IMR-90 (cell line): ENCODE measurements around the gene ARHGAP5. TPM values are rescaled to one million over a fixed set of nuclear protein-coding genes. Genes with fewer than 3 reads are reported as not detected.

Experiments used
- ATAC-seq: fragments of 200-7000 bp; cut with Tn5 transposase; 2 replicates; pipeline ENCODE4 v1.9.1; 2020; ENCODE audit warnings: low read depth, mild to moderate bottlenecking, moderate library complexity
- BruUV-seq: library from RNA; stranded (reverse); fragments of 400-500 nt; replicated peaks from 2 replicates; lab custom pipeline; 2021; lab: Mats Ljungman, UMichigan
- CTCF ChIA-PET: fragments of 300-600 bp; formaldehyde crosslinking; extraction: SDS; loops from one replicate; lab custom pipeline; 2021; ENCODE audit warnings: antibody characterized with exemption; lab: Yijun Ruan, JAX
- POLR2A ChIA-PET: fragments of 300-600 bp; sonication (Branson Sonifier 250); formaldehyde crosslinking; loops from one replicate; lab custom pipeline; 2022; ENCODE audit warnings: antibody characterized with exemption; ENCODE audit not compliant: unreplicated experiment; lab: Charles Lee
- DNase-seq: peaks from one replicate; pipeline ENCODE4 v3.0.0; 2013
- H2AFZ ChIP-seq: replicated peaks from 2 replicates; pipeline ENCODE3; 2013; ENCODE audit warnings: low read length, mild to moderate bottlenecking; ENCODE audit not compliant: poor library complexity
- H2AK5ac ChIP-seq: 2 replicates; pipeline ENCODE4 v1.6.1; 2013; ENCODE audit warnings: low read depth, low read length, inconsistent platforms
- H2AK9ac ChIP-seq: replicated peaks from 2 replicates; pipeline ENCODE3; 2013; ENCODE audit warnings: mild to moderate bottlenecking, low read depth, low read length, moderate library complexity; ENCODE audit not compliant: poor library complexity
- H2BK120ac ChIP-seq: 2 replicates; pipeline ENCODE4 v1.6.1; 2013; ENCODE audit warnings: low read depth, low read length, inconsistent platforms
- H2BK15ac ChIP-seq: 3 replicates; pipeline ENCODE4 v1.6.1; 2013; ENCODE audit warnings: low read depth, low read length, inconsistent platforms
- H2BK20ac ChIP-seq: 2 replicates; pipeline ENCODE4 v1.6.1; 2013; ENCODE audit warnings: low read depth, mild to moderate bottlenecking, inconsistent platforms, low read length, moderate library complexity
- H2BK5ac ChIP-seq: 2 replicates; pipeline ENCODE4 v1.6.1; 2013; ENCODE audit warnings: mild to moderate bottlenecking, low read depth, low read length, inconsistent platforms; ENCODE audit not compliant: poor library complexity, severe bottlenecking
- H3K14ac ChIP-seq: replicated peaks from 2 replicates; pipeline ENCODE4 v1.6.1; 2013; ENCODE audit warnings: low read depth, low read length, inconsistent platforms
- H3K18ac ChIP-seq: 2 replicates; pipeline ENCODE4 v1.6.1; 2013; ENCODE audit warnings: low read depth, low read length, control low read depth
- H3K23ac ChIP-seq: 2 replicates; pipeline ENCODE4 v1.6.1; 2013; ENCODE audit warnings: low read depth, low read length, inconsistent platforms
- H3K27ac ChIP-seq: 2 replicates; pipeline ENCODE4 v1.5.1; 2013; ENCODE audit warnings: mild to moderate bottlenecking, control low read depth, low read length; ENCODE audit not compliant: insufficient read depth
- H3K27me3 ChIP-seq: 2 replicates; pipeline ENCODE4 v1.6.1; 2013; ENCODE audit warnings: low read length; ENCODE audit not compliant: control insufficient read depth, insufficient read depth
- H3K36me3 ChIP-seq: 2 replicates; pipeline ENCODE4 v1.6.1; 2013; ENCODE audit warnings: low read length, mixed read lengths; ENCODE audit not compliant: control insufficient read depth, insufficient read depth
- H3K4ac ChIP-seq: 2 replicates; pipeline ENCODE4 v1.6.1; 2013; ENCODE audit warnings: low read depth, low read length, inconsistent platforms
- H3K4me1 ChIP-seq: 2 replicates; pipeline ENCODE4 v1.6.1; 2013; ENCODE audit warnings: low read length, mixed read lengths; ENCODE audit not compliant: control insufficient read depth, insufficient read depth
- H3K4me2 ChIP-seq: 2 replicates; pipeline ENCODE4 v1.6.1; 2013; ENCODE audit warnings: low read depth, mild to moderate bottlenecking, control low read depth, low read length, moderate library complexity
- H3K4me3 ChIP-seq: 2 replicates; pipeline ENCODE4 v1.5.1; 2013; ENCODE audit warnings: low read depth, mild to moderate bottlenecking, control low read depth, low read length, moderate library complexity; ENCODE audit not compliant: insufficient read depth
- H3K56ac ChIP-seq: 2 replicates; pipeline ENCODE4 v1.6.1; 2013; ENCODE audit warnings: low read length, inconsistent platforms; ENCODE audit not compliant: insufficient read depth; ENCODE audit errors: extremely low read depth
- H3K79me1 ChIP-seq, 2 experiments: 2 replicates each; pipeline ENCODE4 v1.6.1; 2013; ENCODE audit warnings: low read length in 2 of 2, inconsistent platforms in 1 of 2, low read depth in 1 of 2
- H3K9ac ChIP-seq: 2 replicates; pipeline ENCODE4 v1.6.1; 2013; ENCODE audit warnings: low read depth, low read length, control low read depth
- H3K9me1 ChIP-seq: 2 replicates; pipeline ENCODE4 v1.6.1; 2013; ENCODE audit warnings: low read length, inconsistent platforms; ENCODE audit not compliant: insufficient read depth
- H3K9me3 ChIP-seq: 2 replicates; pipeline ENCODE4 v1.6.1; 2013; ENCODE audit warnings: low read length; ENCODE audit not compliant: control insufficient read depth, insufficient read depth
- H4K20me1 ChIP-seq: 2 replicates; pipeline ENCODE4 v1.6.1; 2013; ENCODE audit warnings: low read length, inconsistent platforms; ENCODE audit not compliant: insufficient read depth
- H4K5ac ChIP-seq: 2 replicates; pipeline ENCODE4 v1.6.1; 2013; ENCODE audit warnings: mild to moderate bottlenecking, low read depth, low read length, control low read depth
- H4K8ac ChIP-seq, 2 experiments: 2 replicates each; pipeline ENCODE4 v1.6.1; 2013; ENCODE audit warnings: low read depth in 2 of 2, low read length in 2 of 2, control low read depth in 1 of 2, inconsistent platforms in 1 of 2
- H4K91ac ChIP-seq: 2 replicates; pipeline ENCODE4 v1.6.1; 2013; ENCODE audit warnings: low read depth, low read length, inconsistent platforms; ENCODE audit not compliant: insufficient read depth
- BHLHE40 ChIP-seq: fragments of 150-350 bp; IDR thresholded peaks from 2 replicates; pipeline ENCODE4 v1.6.1; 2016; ENCODE audit warnings: mild to moderate bottlenecking, low read depth, low read length
- FOS ChIP-seq: fragments of 150-350 bp; IDR thresholded peaks from 2 replicates; pipeline ENCODE4 v1.6.1; 2016; ENCODE audit warnings: low read depth, low read length
- MAFK ChIP-seq: IDR thresholded peaks from 2 replicates; pipeline ENCODE4 v1.6.1; 2012; ENCODE audit warnings: low read depth, low read length, improper control_type of control experiment
- MAZ ChIP-seq: IDR thresholded peaks from 2 replicates; pipeline ENCODE4 v1.6.1; 2012; ENCODE audit warnings: low read depth, mild to moderate bottlenecking, low read length, improper control_type of control experiment, moderate library complexity, borderline replicate concordance
- NFE2L2 ChIP-seq: fragments of 150-350 bp; IDR thresholded peaks from 2 replicates; pipeline ENCODE4 v1.6.1; 2016; ENCODE audit warnings: low read depth, mild to moderate bottlenecking, low read length
- RCOR1 ChIP-seq: IDR thresholded peaks from 2 replicates; pipeline ENCODE4 v1.6.1; 2012; ENCODE audit warnings: mild to moderate bottlenecking, low read length, improper control_type of control experiment; ENCODE audit not compliant: insufficient replicate concordance
- RFX5 ChIP-seq: IDR thresholded peaks from 2 replicates; pipeline ENCODE4 v1.8.0; 2012; ENCODE audit warnings: low read depth, mild to moderate bottlenecking, low read length, moderate library complexity
- SMC3 ChIP-seq: fragments of 150-350 bp; IDR thresholded peaks from 2 replicates; pipeline ENCODE4 v1.6.1; 2016; ENCODE audit warnings: low read depth, mild to moderate bottlenecking, antibody characterized with exemption, low read length, moderate library complexity
- WGBS, 2 experiments: methylation state at CpG; one replicate each; pipeline versions ENCODE4 v1.1.5 to v1.1.7; 2013; ENCODE audit warnings: missing lambda C conversion rate in 2 of 2; ENCODE audit not compliant: insufficient read length in 1 of 2; ENCODE audit errors: extremely low coverage in 2 of 2; 5-methylcytosine and 5-hydroxymethylcytosine counted together
- dilution Hi-C: fragments of 300-500 bp; cut with HindIII; formaldehyde crosslinking; loops from one replicate; pipeline ENCODE4 v1.14.3; 2018; ENCODE audit warnings: low sequenced_read_pairs; ENCODE audit not compliant: unreplicated experiment
- in situ Hi-C: fragments of 300-500 bp; cut with MboI; formaldehyde crosslinking; loops from 3 replicates; pipeline ENCODE4 v1.14.3; 2019; ENCODE audit warnings: low sequenced_read_pairs, inconsistent platforms, mixed read lengths
- intact Hi-C: fragments of 100-400 bp; cut with micrococcal nuclease; formaldehyde crosslinking; loops from 2 replicates; pipeline ENCODE4 v1.10.0; 2022
- polyA plus RNA-seq, 3 experiments: library from polyadenylated mRNA; depleted of rRNA; stranded (reverse); fragments of >200 nt; gene quantifications; 2 replicates each; pipeline ENCODE4 v1.2.3, GENCODE V29; 2012; ENCODE audit warnings: low replicate concordance in 1 of 3
- total RNA-seq: library from RNA; depleted of rRNA; stranded (reverse); fragments of >200 nt; gene quantifications from 2 replicates; pipeline ENCODE4 v1.2.3, GENCODE V29; 2012

Gene ARHGAP5
- total and polyA plus RNA-seq, 2 of the 4 experiments (the other 2 are of a cell fraction), result 7.4 to 45.3 TPM

GRCh38 chr14:32033543-32033942, 43.6 kb upstream of the ARHGAP5 start:
- TF ChIP-seq RCOR1, result no peak
- no peak for TF ChIP-seq FOS
- TF ChIP-seq MAZ, result no peak
- TF ChIP-seq RFX5, result no peak
- TF ChIP-seq SMC3, result no peak
- no peak for TF ChIP-seq BHLHE40
- TF ChIP-seq MAFK, result no peak
- no peak for TF ChIP-seq NFE2L2
- ATAC-seq (no peak), DNase-seq (no peak)
- H3K4me1 ChIP-seq, result no peaks in the 10 kb centered on the region
- H3K23ac ChIP-seq, result no peak overlapping the region
- H3K9ac ChIP-seq, result no peak overlapping the region
- no peak overlapping the region for H3K56ac ChIP-seq
- peaks cover 4% of the 10 kb centered on the region for H3K27me3 ChIP-seq
- H3K4ac ChIP-seq, result no peak overlapping the region
- H2AK9ac ChIP-seq, result no peak overlapping the region
- H4K91ac ChIP-seq, result no peak overlapping the region
- H4K8ac ChIP-seq, result no peak overlapping the region
- H2BK20ac ChIP-seq, result no peak overlapping the region
- intact Hi-C loops, result no loop called here
- H3K36me3 ChIP-seq, result no peaks in the 10 kb centered on the region
- no peak overlapping the region for H3K14ac ChIP-seq
- in situ Hi-C loops, result no loop called here
- H3K9me3 ChIP-seq, result no peaks in the 10 kb centered on the region
- no peak overlapping the region for H3K4me2 ChIP-seq
- no peaks in the 10 kb centered on the region for H4K20me1 ChIP-seq
- BruUV-seq, result no TSS peak
- no peak overlapping the region for H4K5ac ChIP-seq
- dilution Hi-C loops, result no loop called here
- H2BK5ac ChIP-seq, result no peak overlapping the region
- H2BK15ac ChIP-seq, result no peak overlapping the region
- no peak overlapping the region for H2AK5ac ChIP-seq
- no CpG with 5 or more reads among the region's 2 CpGs for WGBS, 2 experiments
- no peaks in the 10 kb centered on the region for H3K9me1 ChIP-seq
- no peak overlapping the region for H2BK120ac ChIP-seq
- no peak overlapping the region for H2AFZ ChIP-seq
- CTCF ChIA-PET, result no interaction called here
- H3K4me3 ChIP-seq, result no peak overlapping the region
- H3K27ac ChIP-seq, result no peak overlapping the region
- POLR2A ChIA-PET, result interaction anchor here (0.6 kb wide), 1 partner anchor 11 kb away, joined by 3 read pairs; no protein-coding TSS in a partner anchor
- H3K18ac ChIP-seq, result no peak overlapping the region
- no peaks in the 10 kb centered on the region for H3K79me1 ChIP-seq
